ENCODE data around the gene BTF3.

The BTF3 gene

DNA sequence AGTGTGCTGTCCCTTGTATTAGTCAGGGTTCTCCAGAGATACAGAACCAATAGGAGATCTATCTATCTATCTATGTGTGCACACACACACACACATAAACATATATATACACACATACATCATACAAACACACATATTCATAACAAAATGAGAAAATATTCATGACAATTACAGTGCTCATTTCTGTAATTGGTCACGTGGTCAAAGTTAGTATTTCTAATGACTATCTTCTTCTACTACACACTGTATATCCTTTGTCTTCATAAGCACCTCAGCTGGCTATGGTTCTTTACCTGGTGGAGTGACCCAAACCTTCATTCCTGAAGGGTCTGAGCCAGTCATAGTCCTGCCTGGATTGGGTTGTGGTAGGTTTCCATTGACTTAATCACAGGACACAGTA is 17.7 kb upstream of the BTF3 start:
- no peak for TF ChIP-seq CTCF (IDR thresholded peaks at IDR 0.05)

- TF ChIP-seq CTCF (IDR thresholded peaks at IDR 0.05): no peak
Measured at GRCh38 chr5:73482383-73483136, 15.7 kb upstream of the BTF3 start.

- no peak for TF ChIP-seq CTCF (IDR thresholded peaks at IDR 0.05)
Measured at GRCh38 chr5:73483676-73484075, 14.6 kb upstream of the BTF3 start.

- TF ChIP-seq CTCF (IDR thresholded peaks at IDR 0.05): no peak
Measured at GRCh38 chr5:73484511-73484910, 13.7 kb upstream of the BTF3 start.

DNA sequence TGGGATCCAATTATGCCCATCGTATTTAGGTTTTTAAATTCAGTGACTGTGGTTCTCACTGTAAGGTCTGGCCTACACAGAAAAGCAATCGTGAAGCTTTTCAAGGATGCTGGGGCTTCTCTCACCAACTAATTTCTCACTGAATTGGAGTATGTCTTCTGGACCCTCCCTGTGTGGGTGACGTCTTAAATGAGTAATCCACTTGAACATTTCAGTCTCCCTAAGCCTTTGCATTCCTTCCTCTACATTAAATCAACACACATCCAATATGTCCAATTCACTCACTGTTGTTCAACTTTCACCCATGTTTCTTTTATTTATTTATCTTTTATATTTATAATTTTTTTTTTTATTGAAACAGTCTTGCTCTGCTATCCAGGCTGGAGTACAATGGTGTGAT is 12.5 kb upstream of the BTF3 start:
- no peak for TF ChIP-seq CTCF (IDR thresholded peaks at IDR 0.05)

GRCh38 chr5:73486119-73486899 is 11.9 kb upstream of the BTF3 start:
- TF ChIP-seq CTCF (IDR thresholded peaks at IDR 0.05): no peak

DNA sequence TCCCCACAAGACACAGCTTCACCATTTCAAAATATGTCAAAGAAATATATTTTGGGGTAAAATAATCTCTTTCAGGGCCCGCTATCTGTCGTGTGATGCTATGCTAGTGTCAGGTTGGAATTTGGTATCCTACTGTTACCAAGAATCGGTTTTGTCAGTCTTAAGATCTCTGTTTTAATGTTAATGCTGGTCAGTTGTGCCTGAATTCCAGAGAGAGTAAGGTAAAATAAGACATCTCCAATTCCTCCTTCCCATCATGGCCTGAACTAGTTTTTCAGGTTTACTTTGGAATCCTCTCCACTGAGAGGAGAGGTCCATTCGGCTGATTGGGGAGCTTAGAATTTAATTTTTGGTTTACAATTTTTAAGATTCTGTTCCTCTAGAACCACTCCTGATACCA is 10.4 kb upstream of the BTF3 start:
- no peak for TF ChIP-seq CTCF (IDR thresholded peaks at IDR 0.05)

All from LNCAP (cell line).